ENCODE measurements around the gene KRT76. TPM values are rescaled to one million over a fixed set of nuclear protein-coding genes. Genes with fewer than 3 reads are reported as not detected.

Gene KRT76
- polyA plus RNA-seq, 1 of the 3 experiments (the other 2 are of a cell fraction), result not detected

- H3K9me3 ChIP-seq, result no peaks in the 10 kb centered on the region
- H3K4me3 ChIP-seq (ENCODE audit: low read depth in 2 of 2, low read length in 1 of 2), result no peak overlapping the region
- no peak overlapping the region for H3K27ac ChIP-seq (ENCODE audit: low read depth in 2 of 2, low read length in 1 of 2)
- DNase-seq, result no peak
- H3K9ac ChIP-seq, result no peak overlapping the region
- ChIA-PET CTCF (interaction anchor here (0.9 kb wide), 1 partner anchor 18 kb away, joined by 3 read pairs; no protein-coding TSS in a partner anchor), POLR2A (no interaction called here)
- no peaks in the 10 kb centered on the region for H3F3A ChIP-seq (replicated peaks; ENCODE audit: insufficient read depth)
- H2AFZ ChIP-seq (ENCODE audit: low read depth), result no peak overlapping the region
- H3K79me2 ChIP-seq (ENCODE audit: insufficient read depth), result no peaks in the 10 kb centered on the region
- H3K27me3 ChIP-seq (ENCODE audit: insufficient read depth), result peaks cover 25% of the 10 kb centered on the region
- no peaks in the 10 kb centered on the region for H3K36me3 ChIP-seq (replicated peaks in 1 of 2; ENCODE audit: control insufficient read depth in 1 of 2, insufficient read depth in 2 of 2, low read length in 1 of 2)
- no peaks in the 10 kb centered on the region for H3K4me1 ChIP-seq (ENCODE audit: control insufficient read depth in 1 of 2, insufficient read depth in 2 of 2, low read depth in 1 of 2, low read length in 1 of 2)
- 8% methylated on average over 3 of the region's 3 CpGs for WGBS (ENCODE audit: low lambda C conversion rate)
- H3K9me2 ChIP-seq, result no peaks in the 10 kb centered on the region
- no peak overlapping the region for H3K4me2 ChIP-seq
- H4K20me1 ChIP-seq (ENCODE audit: insufficient read depth), result no peaks in the 10 kb centered on the region
- TF ChIP-seq YY1 (IDR thresholded peaks at IDR 0.05; ENCODE audit: low read depth), result no peak
- no peak for TF ChIP-seq CHD2 (IDR thresholded peaks at IDR 0.05; ENCODE audit: low read length, partially characterized antibody)
- TF ChIP-seq, protein P1, sequence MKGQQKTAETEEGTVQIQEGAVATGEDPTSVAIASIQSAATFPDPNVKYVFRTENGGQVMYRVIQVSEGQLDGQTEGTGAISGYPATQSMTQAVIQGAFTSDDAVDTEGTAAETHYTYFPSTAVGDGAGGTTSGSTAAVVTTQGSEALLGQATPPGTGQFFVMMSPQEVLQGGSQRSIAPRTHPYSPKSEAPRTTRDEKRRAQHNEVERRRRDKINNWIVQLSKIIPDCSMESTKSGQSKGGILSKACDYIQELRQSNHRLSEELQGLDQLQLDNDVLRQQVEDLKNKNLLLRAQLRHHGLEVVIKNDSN (IDR thresholded peaks at IDR 0.05; ENCODE audit: borderline replicate concordance, low read depth), result no peak
- TF ChIP-seq RFX5 (IDR thresholded peaks at IDR 0.05; ENCODE audit: low read length), result no peak
- TF ChIP-seq ELF1 (IDR thresholded peaks at IDR 0.05), result no peak
- TF ChIP-seq FOXM1 (IDR thresholded peaks at IDR 0.05; ENCODE audit: low read depth), result no peak
- no peak for TF ChIP-seq MAX (IDR thresholded peaks at IDR 0.05; ENCODE audit: low read depth)
- TF ChIP-seq GABPA (IDR thresholded peaks at IDR 0.05; ENCODE audit: low read depth), result no peak
- no peak for TF ChIP-seq EP300 (IDR thresholded peaks at IDR 0.05; ENCODE audit: borderline replicate concordance in 1 of 2, low read depth in 1 of 2, low read length in 1 of 2)
- no peak for TF ChIP-seq GATA2 (CRISPR knock-in tag; IDR thresholded peaks at IDR 0.05)
- TF ChIP-seq, protein P2, sequence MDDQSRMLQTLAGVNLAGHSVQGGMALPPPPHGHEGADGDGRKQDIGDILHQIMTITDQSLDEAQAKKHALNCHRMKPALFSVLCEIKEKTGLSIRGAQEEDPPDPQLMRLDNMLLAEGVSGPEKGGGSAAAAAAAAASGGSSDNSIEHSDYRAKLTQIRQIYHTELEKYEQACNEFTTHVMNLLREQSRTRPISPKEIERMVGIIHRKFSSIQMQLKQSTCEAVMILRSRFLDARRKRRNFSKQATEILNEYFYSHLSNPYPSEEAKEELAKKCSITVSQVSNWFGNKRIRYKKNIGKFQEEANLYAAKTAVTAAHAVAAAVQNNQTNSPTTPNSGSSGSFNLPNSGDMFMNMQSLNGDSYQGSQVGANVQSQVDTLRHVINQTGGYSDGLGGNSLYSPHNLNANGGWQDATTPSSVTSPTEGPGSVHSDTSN (IDR thresholded peaks at IDR 0.05), result no peak
- TF ChIP-seq SMC3 (IDR thresholded peaks at IDR 0.05; ENCODE audit: low read depth, low read length), result no peak
- TF ChIP-seq TCF12 (IDR thresholded peaks at IDR 0.05), result no peak
- no peak for TF ChIP-seq POLR2AphosphoS5 (IDR thresholded peaks at IDR 0.05; ENCODE audit: low read depth, low read length)
These were observed 35.6 kb upstream of the KRT76 start for GRCh38 chr12:52812749-52813148.

DNA sequence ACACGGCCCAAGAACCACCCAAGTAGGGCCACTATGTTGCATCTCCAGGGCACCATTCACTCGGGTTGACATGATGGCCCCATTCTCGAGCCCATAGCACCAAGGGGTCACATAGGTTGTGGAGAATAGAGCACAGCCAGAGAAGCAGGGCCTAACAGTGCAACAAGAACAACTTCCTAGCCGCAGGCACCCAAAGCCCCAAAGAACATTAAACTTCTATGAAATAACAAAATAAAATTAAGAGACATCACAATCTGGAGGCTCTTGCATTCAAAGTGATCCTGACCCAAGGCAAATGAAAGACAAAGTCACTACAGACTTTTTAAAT, 34.9 kb upstream of the KRT76 start:
- no peaks in the 10 kb centered on the region for H3F3A ChIP-seq (replicated peaks; ENCODE audit: insufficient read depth)
- H3K27me3 ChIP-seq (ENCODE audit: insufficient read depth), result peaks cover 25% of the 10 kb centered on the region; the same call in 1 of the 2 replicates
- no peak overlapping the region for H3K27ac ChIP-seq (ENCODE audit: low read depth in 2 of 2, low read length in 1 of 2)
- no peaks in the 10 kb centered on the region for H3K9me2 ChIP-seq
- POLR2A ChIA-PET, result no interaction called here
- 9% methylated on average over 3 of the region's 4 CpGs for WGBS (ENCODE audit: low lambda C conversion rate)
- no peak overlapping the region for H3K9ac ChIP-seq
- no peaks in the 10 kb centered on the region for H3K36me3 ChIP-seq (replicated peaks in 1 of 2; ENCODE audit: control insufficient read depth in 1 of 2, insufficient read depth in 2 of 2, low read length in 1 of 2)
- no peak overlapping the region for H3K4me2 ChIP-seq
- H4K20me1 ChIP-seq (ENCODE audit: insufficient read depth), result no peaks in the 10 kb centered on the region
- H3K9me3 ChIP-seq, result no peaks in the 10 kb centered on the region
- H2AFZ ChIP-seq (ENCODE audit: low read depth), result no peak overlapping the region
- CTCF ChIA-PET, result interaction anchor here (0.9 kb wide), 1 partner anchor 19 kb away, joined by 3 read pairs; no protein-coding TSS in a partner anchor
- no peak for DNase-seq
- H3K4me3 ChIP-seq (ENCODE audit: low read depth in 2 of 2, low read length in 1 of 2), result no peak overlapping the region
- H3K79me2 ChIP-seq (ENCODE audit: insufficient read depth), result no peaks in the 10 kb centered on the region
- no peaks in the 10 kb centered on the region for H3K4me1 ChIP-seq (ENCODE audit: control insufficient read depth in 1 of 2, insufficient read depth in 2 of 2, low read depth in 1 of 2, low read length in 1 of 2)
- TF ChIP-seq POLR2AphosphoS5 (IDR thresholded peaks at IDR 0.05; ENCODE audit: low read depth, low read length), result no peak
- TF ChIP-seq FOXJ3 (CRISPR knock-in tag; IDR thresholded peaks at IDR 0.05), result no peak
- TF ChIP-seq MEF2A (IDR thresholded peaks at IDR 0.05; ENCODE audit: borderline replicate concordance, low read depth), result no peak
- TF ChIP-seq, protein P2 (IDR thresholded peaks at IDR 0.05), result no peak
- no peak for TF ChIP-seq RFX5 (IDR thresholded peaks at IDR 0.05; ENCODE audit: low read length)
- no peak for TF ChIP-seq TAF1 (IDR thresholded peaks at IDR 0.05; ENCODE audit: borderline replicate concordance, low read depth, low read length)
- TF ChIP-seq TEAD4 (IDR thresholded peaks at IDR 0.05; ENCODE audit: borderline replicate concordance, insufficient read depth), result no peak
- TF ChIP-seq RAD21 (IDR thresholded peaks at IDR 0.05; ENCODE audit: low read length), result no peak
- no peak for TF ChIP-seq RXRA (IDR thresholded peaks at IDR 0.05; ENCODE audit: borderline replicate concordance, low read depth)
- TF ChIP-seq NFIC (IDR thresholded peaks at IDR 0.05; ENCODE audit: borderline replicate concordance), result no peak
- TF ChIP-seq NRF1 (IDR thresholded peaks at IDR 0.05; ENCODE audit: low read depth, low read length), result no peak
- TF ChIP-seq FOSL2 (IDR thresholded peaks at IDR 0.05; ENCODE audit: borderline replicate concordance, low read depth), result no peak
- no peak for TF ChIP-seq SIN3A (IDR thresholded peaks at IDR 0.05; ENCODE audit: borderline replicate concordance, low read depth, low read length)
- TF ChIP-seq TCF12 (IDR thresholded peaks at IDR 0.05), result no peak
- no peak for TF ChIP-seq YY1 (IDR thresholded peaks at IDR 0.05; ENCODE audit: low read depth)

Data from SK-N-SH (cell line).